ENCODE data around the gene BCO1.

Gene BCO1

GRCh38 chr16:81284995-81285600 is 46.6 kb downstream of the BCO1 start:
- DNase-seq (ENCODE audit: low spot score in 2 of 2) (no peak), ATAC-seq (replicated peaks; ENCODE audit: extremely low read depth, poor library complexity, severe bottlenecking) (no peak)
- no peaks in the 10 kb centered on the region for H3K36me3 Mint-ChIP-seq (ENCODE audit: insufficient read depth)
- H3K9me3 Mint-ChIP-seq, result no peaks in the 10 kb centered on the region
- no peak overlapping the region for H3K27ac Mint-ChIP-seq (ENCODE audit: low read depth)
- peaks cover 2% of the 10 kb centered on the region for H3K27me3 Mint-ChIP-seq
- H3K4me1 Mint-ChIP-seq, result no peaks in the 10 kb centered on the region
- no peak overlapping the region for H3K4me3 Mint-ChIP-seq

GRCh38 chr16:81286190-81286589 is 47.7 kb downstream of the BCO1 start:
- Mint-ChIP-seq H3K27me3 (peaks cover 13% of the 10 kb centered on the region), H3K9me3 (no peaks in the 10 kb centered on the region), H3K27ac (ENCODE audit: low read depth) (no peak overlapping the region), H3K4me3 (no peak overlapping the region), H3K36me3 (ENCODE audit: insufficient read depth) (no peaks in the 10 kb centered on the region), H3K4me1 (no peaks in the 10 kb centered on the region)
- ATAC-seq (replicated peaks; ENCODE audit: extremely low read depth, poor library complexity, severe bottlenecking) (no peak), DNase-seq (ENCODE audit: low spot score in 2 of 2) (no peak)

- DNase-seq (ENCODE audit: low spot score in 2 of 2) (no peak), ATAC-seq (replicated peaks; ENCODE audit: extremely low read depth, poor library complexity, severe bottlenecking) (no peak)
- Mint-ChIP-seq H3K9me3 (no peaks in the 10 kb centered on the region), H3K27ac (ENCODE audit: low read depth) (no peak overlapping the region), H3K36me3 (ENCODE audit: insufficient read depth) (no peaks in the 10 kb centered on the region), H3K4me3 (no peak overlapping the region), H3K27me3 (peaks cover 62% of the 10 kb centered on the region), H3K4me1 (no peaks in the 10 kb centered on the region)
Measured at GRCh38 chr16:81291117-81291516, 52.6 kb downstream of the BCO1 start.

- no peak overlapping the region for H3K27ac Mint-ChIP-seq (ENCODE audit: low read depth)
- H3K36me3 Mint-ChIP-seq (ENCODE audit: insufficient read depth), result no peaks in the 10 kb centered on the region
- ATAC-seq (replicated peaks; ENCODE audit: extremely low read depth, poor library complexity, severe bottlenecking) (no peak), DNase-seq (ENCODE audit: low spot score in 2 of 2) (no peak)
- H3K27me3 Mint-ChIP-seq, result peaks cover 68% of the 10 kb centered on the region
- H3K4me3 Mint-ChIP-seq, result no peak overlapping the region
- no peaks in the 10 kb centered on the region for H3K4me1 Mint-ChIP-seq
- H3K9me3 Mint-ChIP-seq, result no peaks in the 10 kb centered on the region
Measured at GRCh38 chr16:81292936-81293335, 54.4 kb downstream of the BCO1 start.

- DNase-seq (ENCODE audit: low spot score in 2 of 2), result no peak
- Mint-ChIP-seq H3K4me1 (no peaks in the 10 kb centered on the region), H3K27me3 (peaks cover 68% of the 10 kb centered on the region), H3K4me3 (no peak overlapping the region), H3K36me3 (ENCODE audit: insufficient read depth) (no peaks in the 10 kb centered on the region), H3K9me3 (no peaks in the 10 kb centered on the region), H3K27ac (ENCODE audit: low read depth) (no peak overlapping the region)
- no peak for ATAC-seq (replicated peaks; ENCODE audit: extremely low read depth, poor library complexity, severe bottlenecking)
Measured at GRCh38 chr16:81293909-81294802, 55.7 kb downstream of the BCO1 start.

GRCh38 chr16:81296631-81297030 is 58.1 kb downstream of the BCO1 start:
- ATAC-seq (replicated peaks; ENCODE audit: extremely low read depth, poor library complexity, severe bottlenecking) (no peak), DNase-seq (ENCODE audit: low spot score in 2 of 2) (no peak)
- peaks cover 6% of the 10 kb centered on the region for H3K4me1 Mint-ChIP-seq
- no peak overlapping the region for H3K27ac Mint-ChIP-seq (ENCODE audit: low read depth)
- H3K36me3 Mint-ChIP-seq (ENCODE audit: insufficient read depth), result peaks cover 1% of the 10 kb centered on the region
- H3K4me3 Mint-ChIP-seq, result no peak overlapping the region
- H3K27me3 Mint-ChIP-seq, result peaks cover 50% of the 10 kb centered on the region
- H3K9me3 Mint-ChIP-seq, result no peaks in the 10 kb centered on the region

- no peaks in the 10 kb centered on the region for H3K36me3 Mint-ChIP-seq (ENCODE audit: insufficient read depth)
- H3K4me1 Mint-ChIP-seq, result peaks cover 18% of the 10 kb centered on the region
- no peaks in the 10 kb centered on the region for H3K9me3 Mint-ChIP-seq
- DNase-seq (ENCODE audit: low spot score in 2 of 2), result no peak
- H3K27ac Mint-ChIP-seq (ENCODE audit: low read depth), result no peak overlapping the region
- H3K27me3 Mint-ChIP-seq, result no peaks in the 10 kb centered on the region
- H3K4me3 Mint-ChIP-seq, result no peak overlapping the region
- no peak for ATAC-seq (replicated peaks; ENCODE audit: extremely low read depth, poor library complexity, severe bottlenecking)
Measured at GRCh38 chr16:81307770-81308169, 69.3 kb downstream of the BCO1 start.

GRCh38 chr16:81310045-81310644 is 71.7 kb downstream of the BCO1 start:
- DNase-seq (ENCODE audit: low spot score in 2 of 2), result no peak
- H3K27me3 Mint-ChIP-seq, result no peaks in the 10 kb centered on the region
- H3K4me3 Mint-ChIP-seq, result no peak overlapping the region
- H3K4me1 Mint-ChIP-seq, result peaks cover 38% of the 10 kb centered on the region
- ATAC-seq (replicated peaks; ENCODE audit: extremely low read depth, poor library complexity, severe bottlenecking), result no peak
- no peak overlapping the region for H3K27ac Mint-ChIP-seq (ENCODE audit: low read depth)
- H3K36me3 Mint-ChIP-seq (ENCODE audit: insufficient read depth), result peaks cover 10% of the 10 kb centered on the region
- H3K9me3 Mint-ChIP-seq, result no peaks in the 10 kb centered on the region

GRCh38 chr16:81311762-81312161 is 73.3 kb downstream of the BCO1 start:
- H3K36me3 Mint-ChIP-seq (ENCODE audit: insufficient read depth), result peaks cover 10% of the 10 kb centered on the region
- no peak for ATAC-seq (replicated peaks; ENCODE audit: extremely low read depth, poor library complexity, severe bottlenecking)
- no peak for DNase-seq (ENCODE audit: low spot score in 2 of 2)
- no peaks in the 10 kb centered on the region for H3K27me3 Mint-ChIP-seq
- H3K4me3 Mint-ChIP-seq, result no peak overlapping the region
- H3K27ac Mint-ChIP-seq (ENCODE audit: low read depth), result no peak overlapping the region
- H3K4me1 Mint-ChIP-seq, result peaks cover 43% of the 10 kb centered on the region
- no peaks in the 10 kb centered on the region for H3K9me3 Mint-ChIP-seq

GRCh38 chr16:81313701-81314602 is 75.5 kb downstream of the BCO1 start:
- Mint-ChIP-seq H3K4me1 (peaks cover 58% of the 10 kb centered on the region), H3K9me3 (no peaks in the 10 kb centered on the region), H3K27ac (ENCODE audit: low read depth) (peak overlapping the region; percentile 98), H3K36me3 (ENCODE audit: insufficient read depth) (peaks cover 10% of the 10 kb centered on the region), H3K4me3 (peak overlapping the region; percentile 99), H3K27me3 (no peaks in the 10 kb centered on the region)
- DNase-seq (ENCODE audit: low spot score in 2 of 2) (no peak), ATAC-seq (replicated peaks; ENCODE audit: extremely low read depth, poor library complexity, severe bottlenecking) (no peak)

GRCh38 chr16:81314603-81315270 is 76.2 kb downstream of the BCO1 start, which contains the start of gene GAN:
GAN (plus strand) TSS chr16:81314962; CDS start chr16:81315114, 152 bp downstream.
- H3K27me3 Mint-ChIP-seq, result no peaks in the 10 kb centered on the region
- H3K27ac Mint-ChIP-seq (ENCODE audit: low read depth), result peak within 1 kb of the TSS; percentile 98
- DNase-seq (ENCODE audit: low spot score in 2 of 2), result peak; percentile 85 to 90
- peak within 1 kb of the TSS; percentile 99 for H3K4me3 Mint-ChIP-seq
- H3K4me1 Mint-ChIP-seq, result peaks cover 58% of the 10 kb centered on the region
- ATAC-seq (replicated peaks; ENCODE audit: extremely low read depth, poor library complexity, severe bottlenecking), result peak; percentile 94
- no peaks in the 10 kb centered on the region for H3K9me3 Mint-ChIP-seq
- H3K36me3 Mint-ChIP-seq (ENCODE audit: insufficient read depth), result peaks cover 10% of the 10 kb centered on the region
